ENCODE measurements around the gene TRANK1. TPM values are rescaled to one million over a fixed set of nuclear protein-coding genes. Genes with fewer than 3 reads are reported as not detected.

The TRANK1 gene
- total RNA-seq, 1 donor from 2014 or later: 5.7 TPM

GRCh38 chr3:36876181-36876936 is 68.5 kb downstream of the TRANK1 start:
- H3K4me3 ChIP-seq (ENCODE audit: low read length in 3 of 3): no peak overlapping the region
- H3K36me3 ChIP-seq (ENCODE audit: control insufficient read depth in 3 of 3, insufficient read depth in 3 of 3, low read length in 3 of 3): no peaks in the 10 kb centered on the region
- no peaks in the 10 kb centered on the region for H3K27me3 ChIP-seq (ENCODE audit: control insufficient read depth in 3 of 3, insufficient read depth in 3 of 3, low read length in 3 of 3)
- no peak overlapping the region for H3K27ac ChIP-seq (ENCODE audit: low read depth, low read length)
- H3K9ac ChIP-seq (ENCODE audit: low read depth in 1 of 3, low read length in 3 of 3): no peak overlapping the region
- no peaks in the 10 kb centered on the region for H3K9me3 ChIP-seq (ENCODE audit: control insufficient read depth in 3 of 3, low read length in 3 of 3)
- peaks cover 0 to 3% (median 0%) of the 10 kb centered on the region in 3 donors for H3K4me1 ChIP-seq (ENCODE audit: control insufficient read depth in 3 of 3, insufficient read depth in 3 of 3, low read length in 3 of 3)

GRCh38 chr3:36875397-36875796 is 69.5 kb downstream of the TRANK1 start:
- Histone ChIP-seq H3K9ac (ENCODE audit: low read depth in 1 of 3, low read length in 3 of 3) (no peak overlapping the region), H3K36me3 (ENCODE audit: control insufficient read depth in 3 of 3, insufficient read depth in 3 of 3, low read length in 3 of 3) (peaks cover 0 to 2% (median 0%) of the 10 kb centered on the region in 3 donors), H3K27ac (ENCODE audit: low read depth, low read length) (no peak overlapping the region), H3K27me3 (ENCODE audit: control insufficient read depth in 3 of 3, insufficient read depth in 3 of 3, low read length in 3 of 3) (no peaks in the 10 kb centered on the region), H3K4me1 (ENCODE audit: control insufficient read depth in 3 of 3, insufficient read depth in 3 of 3, low read length in 3 of 3) (peaks cover 0 to 3% (median 0%) of the 10 kb centered on the region in 3 donors), H3K4me3 (ENCODE audit: low read length in 3 of 3) (no peak overlapping the region), H3K9me3 (ENCODE audit: control insufficient read depth in 3 of 3, low read length in 3 of 3) (no peaks in the 10 kb centered on the region)

- Histone ChIP-seq H3K27ac (ENCODE audit: low read depth, low read length) (no peak overlapping the region), H3K9me3 (ENCODE audit: control insufficient read depth in 3 of 3, low read length in 3 of 3) (no peaks in the 10 kb centered on the region), H3K36me3 (ENCODE audit: control insufficient read depth in 3 of 3, insufficient read depth in 3 of 3, low read length in 3 of 3) (peaks cover 0 to 5% (median 0%) of the 10 kb centered on the region in 3 donors)
Observed at GRCh38 chr3:36874424-36874823, 70.4 kb downstream of the TRANK1 start.

GRCh38 chr3:36871379-36872126 is 73.3 kb downstream of the TRANK1 start:
- Histone ChIP-seq H3K9me3 (ENCODE audit: control insufficient read depth in 3 of 3, low read length in 3 of 3) (no peaks in the 10 kb centered on the region), H3K4me3 (ENCODE audit: low read length in 3 of 3) (no peak overlapping the region), H3K27me3 (ENCODE audit: control insufficient read depth in 3 of 3, insufficient read depth in 3 of 3, low read length in 3 of 3) (no peaks in the 10 kb centered on the region), H3K9ac (ENCODE audit: low read depth in 1 of 3, low read length in 3 of 3) (no peak overlapping the region), H3K36me3 (ENCODE audit: control insufficient read depth in 3 of 3, insufficient read depth in 3 of 3, low read length in 3 of 3) (peaks cover 0 to 5% (median 0%) of the 10 kb centered on the region in 3 donors), H3K4me1 (ENCODE audit: control insufficient read depth in 3 of 3, insufficient read depth in 3 of 3, low read length in 3 of 3) (peaks cover 0 to 3% (median 0%) of the 10 kb centered on the region in 3 donors), H3K27ac (ENCODE audit: low read depth, low read length) (no peak overlapping the region)

More at GRCh38 chr3:36874424-36874823, 70.4 kb downstream of the TRANK1 start:
- H3K4me3 ChIP-seq (ENCODE audit: low read length in 3 of 3): no peak overlapping the region
- H3K9ac ChIP-seq (ENCODE audit: low read depth in 1 of 3, low read length in 3 of 3): no peak overlapping the region
- H3K27me3 ChIP-seq (ENCODE audit: control insufficient read depth in 3 of 3, insufficient read depth in 3 of 3, low read length in 3 of 3): no peaks in the 10 kb centered on the region
- peaks cover 0 to 3% (median 0%) of the 10 kb centered on the region in 3 donors for H3K4me1 ChIP-seq (ENCODE audit: control insufficient read depth in 3 of 3, insufficient read depth in 3 of 3, low read length in 3 of 3)

GRCh38 chr3:36868614-36869436 is 76.0 kb downstream of the TRANK1 start:
- Histone ChIP-seq H3K9me3 (ENCODE audit: control insufficient read depth in 3 of 3, low read length in 3 of 3) (no peaks in the 10 kb centered on the region), H3K27me3 (ENCODE audit: control insufficient read depth in 3 of 3, insufficient read depth in 3 of 3, low read length in 3 of 3) (no peaks in the 10 kb centered on the region), H3K36me3 (ENCODE audit: control insufficient read depth in 3 of 3, insufficient read depth in 3 of 3, low read length in 3 of 3) (peaks cover 0 to 5% (median 0%) of the 10 kb centered on the region in 3 donors), H3K27ac (ENCODE audit: low read depth, low read length) (no peak overlapping the region), H3K4me3 (ENCODE audit: low read length in 3 of 3) (no peak overlapping the region), H3K9ac (ENCODE audit: low read depth in 1 of 3, low read length in 3 of 3) (no peak overlapping the region), H3K4me1 (ENCODE audit: control insufficient read depth in 3 of 3, insufficient read depth in 3 of 3, low read length in 3 of 3) (peaks cover 0 to 3% (median 0%) of the 10 kb centered on the region in 3 donors)

- Histone ChIP-seq H3K27me3 (ENCODE audit: control insufficient read depth in 3 of 3, insufficient read depth in 3 of 3, low read length in 3 of 3) (no peaks in the 10 kb centered on the region), H3K9me3 (ENCODE audit: control insufficient read depth in 3 of 3, low read length in 3 of 3) (no peaks in the 10 kb centered on the region), H3K9ac (ENCODE audit: low read depth in 1 of 3, low read length in 3 of 3) (no peak overlapping the region), H3K36me3 (ENCODE audit: control insufficient read depth in 3 of 3, insufficient read depth in 3 of 3, low read length in 3 of 3) (peaks cover 0 to 5% (median 0%) of the 10 kb centered on the region in 3 donors), H3K4me3 (ENCODE audit: low read length in 3 of 3) (no peak overlapping the region), H3K4me1 (ENCODE audit: control insufficient read depth in 3 of 3, insufficient read depth in 3 of 3, low read length in 3 of 3) (peaks cover 0 to 3% (median 0%) of the 10 kb centered on the region in 3 donors), H3K27ac (ENCODE audit: low read depth, low read length) (no peak overlapping the region)
Observed at GRCh38 chr3:36867810-36868209, 77.0 kb downstream of the TRANK1 start.

GRCh38 chr3:36866368-36866767 is 78.5 kb downstream of the TRANK1 start:
- Histone ChIP-seq H3K4me1 (ENCODE audit: control insufficient read depth in 3 of 3, insufficient read depth in 3 of 3, low read length in 3 of 3) (peaks cover 0 to 3% (median 0%) of the 10 kb centered on the region in 3 donors), H3K4me3 (ENCODE audit: low read length in 3 of 3) (no peak overlapping the region), H3K9me3 (ENCODE audit: control insufficient read depth in 3 of 3, low read length in 3 of 3) (no peaks in the 10 kb centered on the region), H3K27me3 (ENCODE audit: control insufficient read depth in 3 of 3, insufficient read depth in 3 of 3, low read length in 3 of 3) (no peaks in the 10 kb centered on the region), H3K9ac (ENCODE audit: low read depth in 1 of 3, low read length in 3 of 3) (no peak overlapping the region), H3K27ac (ENCODE audit: low read depth, low read length) (no peak overlapping the region), H3K36me3 (ENCODE audit: control insufficient read depth in 3 of 3, insufficient read depth in 3 of 3, low read length in 3 of 3) (peaks cover 0 to 8% (median 0%) of the 10 kb centered on the region in 3 donors)

GRCh38 chr3:36864180-36865053 is 80.4 kb downstream of the TRANK1 start:
- Histone ChIP-seq H3K9ac (ENCODE audit: low read depth in 1 of 3, low read length in 3 of 3) (no peak overlapping the region), H3K36me3 (ENCODE audit: control insufficient read depth in 3 of 3, insufficient read depth in 3 of 3, low read length in 3 of 3) (peaks cover 0 to 11% (median 8%) of the 10 kb centered on the region in 3 donors), H3K4me3 (ENCODE audit: low read length in 3 of 3) (no peak overlapping the region), H3K27ac (ENCODE audit: low read depth, low read length) (no peak overlapping the region), H3K27me3 (ENCODE audit: control insufficient read depth in 3 of 3, insufficient read depth in 3 of 3, low read length in 3 of 3) (no peaks in the 10 kb centered on the region), H3K9me3 (ENCODE audit: control insufficient read depth in 3 of 3, low read length in 3 of 3) (no peaks in the 10 kb centered on the region), H3K4me1 (ENCODE audit: control insufficient read depth in 3 of 3, insufficient read depth in 3 of 3, low read length in 3 of 3) (peaks cover 0 to 3% (median 0%) of the 10 kb centered on the region in 3 donors)

All from skeletal muscle tissue (tissue), 4 donors.